ENCODE results near the gene PCA3.
"Not testable (repeated sequence)": the region's sequence is repeated elsewhere in the genome, so short reads cannot be mapped to it uniquely, and the experiment has no call there.

The PCA3 gene
- total RNA-seq, result 0 to 0.18 (median 0.04) reads per million in 4 experiments

DNA sequence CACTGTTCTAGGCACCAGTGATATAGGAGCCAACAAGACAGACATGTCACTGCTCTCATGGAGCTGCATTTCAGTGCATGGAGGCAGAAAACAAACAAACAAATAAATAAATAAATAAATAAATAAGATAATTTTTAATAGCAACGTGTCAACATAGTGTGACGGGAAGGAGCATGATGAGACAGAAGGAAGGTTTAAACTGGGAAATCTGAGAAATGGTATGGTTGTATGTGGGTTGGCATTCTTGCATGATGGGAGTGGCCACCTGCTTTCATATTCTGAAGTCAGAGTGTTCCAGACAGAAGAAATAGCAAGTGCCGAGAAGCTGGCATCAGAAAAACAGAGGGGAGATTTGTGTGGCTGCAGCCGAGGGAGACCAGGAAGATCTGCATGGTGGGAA lies at the start of gene PCA3:
TSS of gene PCA3 (plus strand) at position 301 of the 400 bp plus-strand sequence.
- no peak for DNase-seq

DNA sequence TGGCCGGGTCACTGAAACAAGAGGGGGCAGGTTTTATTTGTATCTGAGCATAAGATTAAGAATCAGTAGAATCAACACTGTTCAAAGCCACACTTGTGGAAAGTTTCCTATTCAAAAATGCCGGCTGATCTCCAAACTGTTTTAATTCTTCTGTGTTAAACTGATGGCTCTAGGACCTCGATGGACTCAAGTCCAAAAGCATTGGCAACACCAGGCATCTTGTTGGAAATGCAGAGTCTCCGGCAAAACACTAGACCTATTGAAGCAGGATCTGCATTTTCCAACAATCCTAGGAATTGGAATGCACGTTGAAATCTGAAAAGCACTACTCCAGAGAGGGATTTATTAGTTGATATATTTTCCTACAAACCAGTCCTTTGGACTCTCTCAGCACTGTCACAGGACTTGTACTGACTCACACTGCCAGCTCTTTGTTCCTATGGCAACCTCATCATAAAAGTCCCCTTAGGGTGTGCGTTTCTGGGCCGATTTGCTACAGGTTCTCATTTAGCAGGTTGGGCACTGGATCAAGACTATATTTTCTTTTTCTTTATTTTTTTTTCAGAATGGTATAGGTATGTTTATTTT lies 48.1 kb upstream of the PCA3 start:
- no peak for DNase-seq

- no peak for DNase-seq
Observed at GRCh38 chr9:76717176-76717575, 47.1 kb upstream of the PCA3 start.

DNA sequence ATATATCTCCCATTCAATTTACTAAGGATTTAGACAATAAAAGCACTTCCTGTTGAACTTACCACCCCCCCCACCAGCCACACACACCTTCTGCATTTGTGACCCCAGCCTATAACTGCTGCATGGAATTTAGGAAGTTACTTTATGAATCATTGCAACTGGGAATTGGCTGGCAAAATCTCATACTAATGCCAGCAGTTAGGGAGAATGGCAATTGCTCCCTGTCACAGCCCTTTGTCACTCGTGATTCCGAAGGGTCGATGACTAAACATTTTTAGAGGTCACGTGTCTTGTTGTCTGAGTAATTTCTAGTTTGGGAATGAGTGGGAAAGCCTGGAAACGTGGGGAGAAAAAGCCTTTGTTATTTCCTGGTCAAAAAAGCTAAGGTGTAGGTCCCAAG lies 46.6 kb upstream of the PCA3 start:
- DNase-seq, result no peak

DNA sequence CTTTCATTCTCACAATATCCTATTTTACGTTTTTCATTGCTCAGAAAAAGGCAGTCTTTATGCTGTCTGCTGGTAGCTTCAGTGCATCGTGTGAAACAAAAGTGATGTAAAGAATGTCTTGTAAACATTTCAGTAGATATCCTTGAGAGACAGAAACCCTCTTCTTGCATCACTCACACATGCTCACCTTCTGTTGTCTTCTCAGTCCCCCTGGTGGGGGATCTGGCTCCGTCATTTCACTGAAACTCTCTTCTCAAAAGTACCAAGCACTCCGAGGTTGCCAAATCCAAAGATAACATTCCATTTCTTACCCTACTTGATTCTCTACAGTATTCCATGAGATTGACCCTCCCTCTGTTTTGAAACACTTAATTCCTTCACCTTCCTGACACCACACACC lies 46.1 kb upstream of the PCA3 start:
- DNase-seq, result no peak

GRCh38 chr9:76720245-76720644 lies 44.0 kb upstream of the PCA3 start:
- no peak for DNase-seq

- DNase-seq, result no peak
Observed at GRCh38 chr9:76725011-76725546, 39.2 kb upstream of the PCA3 start.

- no peak for DNase-seq
Observed at GRCh38 chr9:76725885-76726284, 38.4 kb upstream of the PCA3 start.

DNA sequence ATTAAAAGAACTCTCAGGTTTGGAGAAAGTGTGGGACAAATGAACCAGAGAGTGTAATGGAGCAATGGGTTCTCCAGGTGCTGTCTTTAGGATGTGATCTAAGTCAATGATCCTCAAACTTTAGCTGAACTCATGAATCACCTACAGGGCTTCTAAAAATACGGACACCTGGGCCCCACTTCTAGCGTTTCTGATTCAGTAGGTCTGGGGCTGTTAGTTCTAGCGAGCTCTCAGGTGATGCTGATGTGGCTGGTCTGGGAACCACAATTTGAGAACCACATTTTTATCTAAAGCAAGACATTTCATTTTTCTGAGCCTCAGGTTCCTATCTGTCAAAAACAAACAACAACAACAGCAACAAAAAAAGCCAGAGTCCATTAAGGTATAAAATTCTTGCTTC lies 35.1 kb upstream of the PCA3 start:
- no peak for DNase-seq

GRCh38 chr9:76729980-76730737 lies 34.1 kb upstream of the PCA3 start:
- no peak for DNase-seq

GRCh38 chr9:76730801-76731200 lies 33.4 kb upstream of the PCA3 start:
- no peak for DNase-seq

DNA sequence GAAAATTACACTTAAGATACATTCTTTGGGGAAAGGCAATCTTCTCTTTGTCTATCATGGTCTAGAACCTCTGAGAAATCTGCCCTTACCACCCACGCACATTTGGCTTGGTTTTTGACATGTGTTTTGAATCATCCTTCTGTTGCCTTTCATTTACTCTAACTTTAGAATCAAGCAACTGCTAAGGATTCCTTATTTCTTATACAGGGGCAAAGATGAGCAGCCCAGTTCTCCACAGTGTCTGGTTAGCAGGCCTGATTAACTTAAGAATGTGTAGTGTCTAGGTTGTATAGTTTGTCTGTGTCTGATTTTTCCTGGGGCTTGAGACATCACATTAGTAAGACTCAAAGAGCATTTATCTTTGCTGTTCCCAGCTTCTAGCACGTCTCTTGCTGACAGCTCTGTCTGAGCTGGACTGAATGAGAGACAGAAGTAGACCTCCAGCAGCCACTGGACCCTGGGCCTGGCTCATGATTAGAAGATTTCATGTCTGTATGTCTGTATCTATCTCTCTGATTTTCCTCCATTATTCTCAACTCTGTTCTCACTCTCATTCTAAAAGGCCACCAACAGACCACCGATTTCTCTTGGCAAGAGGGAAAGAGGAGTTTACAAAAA lies 31.8 kb upstream of the PCA3 start:
- no peak for DNase-seq

DNA sequence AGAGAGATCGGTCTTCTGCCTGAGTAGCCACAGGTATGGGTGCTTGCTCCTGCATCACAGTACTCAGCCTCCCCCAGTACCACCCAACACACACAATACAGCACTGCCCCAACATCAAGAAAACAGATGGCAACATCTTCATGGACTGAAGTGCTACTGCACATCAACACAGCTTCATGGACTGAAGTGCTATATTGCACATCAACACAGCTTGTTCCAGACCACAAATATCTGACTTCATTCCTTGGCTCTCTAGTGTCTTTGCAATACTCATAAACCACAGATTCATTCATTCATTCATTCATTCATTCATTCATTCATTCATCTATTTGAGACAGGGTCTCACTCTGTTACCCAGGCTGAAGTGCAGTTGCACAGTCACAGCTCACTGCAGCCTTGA lies 31.1 kb upstream of the PCA3 start:
- DNase-seq, result no peak

GRCh38 chr9:76734716-76735115 lies 29.5 kb upstream of the PCA3 start:
- DNase-seq, result no peak

GRCh38 chr9:76737154-76737902 lies 26.9 kb upstream of the PCA3 start:
- DNase-seq, result no peak

DNA sequence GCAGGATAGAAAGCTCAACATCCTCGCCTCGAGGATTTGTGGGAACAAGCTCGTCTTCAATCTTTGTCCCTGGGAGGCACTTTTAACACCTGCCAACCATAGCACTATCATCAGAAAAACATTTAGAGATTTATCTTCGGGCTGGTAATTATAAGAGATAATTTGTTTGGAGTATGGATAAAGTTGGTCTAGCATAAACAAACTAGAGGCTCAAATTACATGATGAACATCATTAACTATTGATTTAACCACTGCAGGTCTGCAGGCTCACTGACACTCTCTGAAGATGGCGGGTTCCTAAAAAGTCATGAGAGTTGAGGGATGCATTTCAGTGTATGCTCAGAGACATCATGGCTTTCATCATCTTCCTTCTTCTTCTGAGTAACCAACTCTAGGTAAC lies 25.8 kb upstream of the PCA3 start:
- no peak for DNase-seq

- DNase-seq, result no peak
Observed at GRCh38 chr9:76741524-76741923, 22.7 kb upstream of the PCA3 start.

DNA sequence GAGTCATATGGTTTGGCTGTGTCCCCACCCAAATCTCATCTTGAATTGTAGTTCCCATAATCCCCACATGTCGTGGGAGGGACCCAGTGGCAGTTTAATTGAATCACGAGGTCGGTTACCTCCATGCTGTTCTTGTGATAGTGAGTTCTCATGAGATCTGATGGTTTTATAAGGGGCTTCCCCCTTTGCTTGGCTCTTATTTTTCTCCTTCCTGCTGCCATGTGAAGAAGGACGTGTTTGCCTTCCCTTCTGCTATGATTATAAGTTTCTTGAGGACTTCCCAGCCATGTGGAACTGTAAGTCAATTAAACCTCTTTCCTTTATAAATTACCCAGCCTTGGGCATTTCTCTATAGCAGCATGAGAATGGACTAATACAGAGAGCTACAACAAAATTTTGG lies 21.3 kb upstream of the PCA3 start:
- not testable (repeated sequence) for DNase-seq

- no peak for DNase-seq
Observed at GRCh38 chr9:76743931-76744330, 20.3 kb upstream of the PCA3 start.

DNA sequence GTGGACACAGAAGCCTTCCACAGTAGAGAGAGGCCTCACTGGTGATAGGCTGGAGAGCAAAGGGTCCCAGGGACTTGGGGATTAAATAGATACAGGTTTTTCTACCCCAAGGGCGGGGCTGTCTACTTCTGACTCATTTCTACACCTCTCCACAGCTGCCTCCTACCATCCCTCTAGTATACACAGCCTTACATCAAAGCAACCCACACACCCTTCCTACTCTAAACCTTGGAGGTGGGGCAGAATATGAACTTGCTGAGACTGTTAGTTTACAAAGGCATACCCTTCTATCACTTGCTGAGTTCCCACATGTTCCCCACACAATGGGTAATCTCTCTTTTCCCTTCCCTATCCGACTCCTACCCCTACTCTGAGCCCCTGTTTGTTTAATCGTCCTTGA lies 19.9 kb upstream of the PCA3 start:
- DNase-seq, result no peak

DNA sequence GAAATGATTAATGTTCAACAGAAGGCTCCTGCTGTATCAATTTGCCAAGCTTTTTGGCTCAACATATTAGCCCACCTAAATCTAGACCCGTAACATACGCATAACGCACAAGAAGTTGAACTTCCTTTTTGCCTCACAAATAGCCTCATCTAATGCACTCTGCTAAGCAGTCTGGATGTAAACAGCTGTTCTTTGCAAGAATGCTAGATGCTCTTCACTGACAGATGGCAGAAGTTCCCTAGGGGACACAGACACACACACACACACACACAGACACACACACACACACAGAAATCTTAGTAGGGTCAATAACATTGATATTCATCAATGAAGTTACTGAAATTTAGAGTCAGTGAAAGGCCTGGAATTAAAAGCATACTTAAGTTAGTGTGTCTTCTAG lies 13.2 kb upstream of the PCA3 start:
- no peak for DNase-seq

DNA sequence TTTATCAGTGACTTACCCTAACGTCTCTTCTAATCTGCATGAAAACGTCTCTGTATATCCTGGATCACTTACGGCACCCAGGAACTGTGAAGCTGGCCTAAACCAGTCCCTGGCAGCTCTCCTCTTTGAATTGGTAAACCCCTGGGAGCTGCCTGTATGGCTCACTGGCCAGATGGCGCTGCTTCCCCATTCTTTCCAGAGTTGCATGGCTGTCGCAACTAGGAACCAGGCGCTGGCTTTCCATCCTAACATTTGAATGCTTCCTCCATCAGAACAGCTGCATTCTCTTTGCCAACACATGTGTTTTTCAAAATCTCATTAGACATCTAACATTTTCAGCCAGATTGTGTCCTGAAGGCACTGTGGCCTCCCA lies 8.0 kb upstream of the PCA3 start:
- no peak for DNase-seq

DNA sequence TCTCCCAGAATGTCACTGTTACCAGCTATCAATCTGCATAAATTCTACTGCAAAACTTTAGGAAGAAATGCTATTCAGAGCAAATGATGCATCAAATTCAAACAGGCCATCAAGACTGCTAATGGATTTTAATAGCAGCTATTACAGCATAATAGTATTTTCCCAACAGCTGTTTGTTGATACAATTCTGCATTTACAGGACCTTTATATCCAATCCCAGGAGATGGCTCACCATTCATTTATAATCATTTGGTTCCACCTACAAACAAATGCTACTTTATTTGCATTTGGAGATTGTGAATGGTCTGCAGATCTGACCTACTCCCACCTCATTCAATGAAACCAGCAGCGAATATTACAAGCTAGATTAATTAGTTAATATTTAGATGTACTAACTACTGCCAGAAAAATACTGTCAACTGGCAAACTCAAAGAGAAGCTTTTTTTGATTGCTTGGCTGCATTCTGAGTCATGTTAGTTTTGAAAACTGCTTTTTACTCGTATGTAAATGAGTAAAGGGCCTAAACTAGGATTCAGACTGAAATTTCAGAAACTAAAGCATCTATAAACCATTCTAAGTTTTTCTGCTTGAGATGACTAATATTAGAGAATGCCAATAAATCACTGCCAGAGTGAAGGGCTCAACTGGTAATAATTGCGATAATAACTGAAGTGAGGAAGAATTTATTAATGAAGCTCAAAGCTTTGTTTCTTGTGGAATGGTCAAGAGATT lies 7.1 kb upstream of the PCA3 start:
- DNase-seq, result no peak

All from effector CD8-positive, alpha-beta T cell (primary cell).